BE2C (cell line): Measurements from ENCODE around the gene ADCY9.

Source experiments
- DNase-seq: peaks from one replicate; pipeline ENCODE4 v3.0.0-alpha.2; 2020
- H3K27me3 ChIP-seq: fragments of 250-450 bp; sonication (Bioruptor Pico); 2 replicates; pipeline ENCODE4 v1.5.1; 2020; ENCODE audit warnings: mild to moderate bottlenecking
- H3K36me3 ChIP-seq: fragments of 250-450 bp; sonication (Bioruptor Pico); 2 replicates; pipeline ENCODE4 v1.5.1; 2020; ENCODE audit warnings: mild to moderate bottlenecking
- H3K4me1 ChIP-seq: fragments of 250-450 bp; sonication (Bioruptor Pico); 2 replicates; pipeline ENCODE4 v1.5.1; 2020
- H3K4me3 ChIP-seq: 2 replicates; pipeline ENCODE4 v1.5.1; 2011; ENCODE audit warnings: low read depth, low read length
- H3K9me3 ChIP-seq: fragments of 250-450 bp; sonication (Bioruptor Pico); 2 replicates; pipeline ENCODE4 v1.5.1; 2020
- CTCF ChIP-seq: IDR thresholded peaks from 2 replicates; pipeline ENCODE4 v1.5.1; 2012; ENCODE audit warnings: mild to moderate bottlenecking, low read depth, low read length

The ADCY9 gene

GRCh38 chr16:4071686-4072561, 44.3 kb downstream of the ADCY9 start:
- DNase-seq, result no peak

GRCh38 chr16:4070936-4071335, 45.3 kb downstream of the ADCY9 start:
- Histone ChIP-seq H3K9me3 (no peaks in the 10 kb centered on the region), H3K4me3 (no peak overlapping the region), H3K4me1 (no peaks in the 10 kb centered on the region), H3K27me3 (no peaks in the 10 kb centered on the region), H3K36me3 (no peaks in the 10 kb centered on the region)
- no peak for TF ChIP-seq CTCF
- DNase-seq, result no peak

More at GRCh38 chr16:4071686-4072561, 44.3 kb downstream of the ADCY9 start:
- no peaks in the 10 kb centered on the region for H3K27me3 ChIP-seq
- no peaks in the 10 kb centered on the region for H3K4me1 ChIP-seq
- no peak for TF ChIP-seq CTCF
- H3K36me3 ChIP-seq, result no peaks in the 10 kb centered on the region
- no peaks in the 10 kb centered on the region for H3K9me3 ChIP-seq
- H3K4me3 ChIP-seq, result no peak overlapping the region

- H3K4me3 ChIP-seq, result no peak overlapping the region
- no peaks in the 10 kb centered on the region for H3K27me3 ChIP-seq
- peaks cover under 1% of the 10 kb centered on the region; the same call in 1 of the 2 replicates for H3K36me3 ChIP-seq
- no peaks in the 10 kb centered on the region for H3K9me3 ChIP-seq
- TF ChIP-seq CTCF, result no peak
- no peaks in the 10 kb centered on the region for H3K4me1 ChIP-seq
- DNase-seq, result no peak
These were observed 48.8 kb downstream of the ADCY9 start for GRCh38 chr16:4067262-4068001.

- Histone ChIP-seq H3K4me3 (no peak overlapping the region), H3K4me1 (no peaks in the 10 kb centered on the region), H3K27me3 (no peaks in the 10 kb centered on the region), H3K36me3 (peaks cover 3% of the 10 kb centered on the region; the same call in 1 of the 2 replicates), H3K9me3 (no peaks in the 10 kb centered on the region)
- no peak for DNase-seq
- no peak for TF ChIP-seq CTCF
These were observed 51.3 kb downstream of the ADCY9 start for GRCh38 chr16:4064950-4065352.

GRCh38 chr16:4062212-4062802, 53.9 kb downstream of the ADCY9 start:
- peaks cover 3% of the 10 kb centered on the region; the same call in 1 of the 2 replicates for H3K36me3 ChIP-seq
- H3K4me1 ChIP-seq, result no peaks in the 10 kb centered on the region
- no peak for DNase-seq
- H3K4me3 ChIP-seq, result no peak overlapping the region
- TF ChIP-seq CTCF, result no peak
- H3K9me3 ChIP-seq, result no peaks in the 10 kb centered on the region
- no peaks in the 10 kb centered on the region for H3K27me3 ChIP-seq
